ENCODE measurements around the gene IGLL5.
"Not testable (repeated sequence)": the region's sequence is repeated elsewhere in the genome, so short reads cannot be mapped to it uniquely, and the experiment has no call there.

- not testable (repeated sequence) for TF ChIP-seq CTCF (conservative IDR thresholded peaks at IDR 0.05 in 1 of 2, IDR thresholded peaks at IDR 0.05 in 1 of 2; ENCODE audit: low read depth in 1 of 2, low read length in 2 of 2); EZH2 (IDR thresholded peaks at IDR 0.05; ENCODE audit: low read length, missing control alignments)
Measured at GRCh38 chr22:22899342-22900080, 11.9 kb downstream of the IGLL5 start.

Data from fibroblast of lung (primary cell).